Measurements from ENCODE around the gene TCAF1.

- TF ChIP-seq POLR2AphosphoS5 (IDR thresholded peaks at IDR 0.05) (no peak), CTCF (IDR thresholded peaks at IDR 0.05) (no peak), POLR2A (IDR thresholded peaks at IDR 0.05) (no peak)
Measured at GRCh38 chr7:143884969-143885559, 16.9 kb downstream of the TCAF1 start.

Measured in suprapubic skin (tissue), 4 donors.